GM12875 (cell line): Measurements from ENCODE around the gene TBC1D22B.

Experiments
- H3K4me3 ChIP-seq: one replicate; pipeline ENCODE4 v1.5.1; 2011; ENCODE audit warnings: low read depth, low read length, control low read depth
- TF ChIP-seq, protein P1 (sequence below): IDR thresholded peaks from 2 replicates; pipeline ENCODE4 v1.5.1; 2011; ENCODE audit warnings: low read depth, mild to moderate bottlenecking, control low read depth, inconsistent platforms, low read length, moderate library complexity, borderline replicate concordance; ENCODE audit not compliant: insufficient read depth

TBC1D22B gene

GRCh38 chr6:37230104-37230503, 27.5 kb upstream of the TBC1D22B start:
- TF ChIP-seq, protein P1, sequence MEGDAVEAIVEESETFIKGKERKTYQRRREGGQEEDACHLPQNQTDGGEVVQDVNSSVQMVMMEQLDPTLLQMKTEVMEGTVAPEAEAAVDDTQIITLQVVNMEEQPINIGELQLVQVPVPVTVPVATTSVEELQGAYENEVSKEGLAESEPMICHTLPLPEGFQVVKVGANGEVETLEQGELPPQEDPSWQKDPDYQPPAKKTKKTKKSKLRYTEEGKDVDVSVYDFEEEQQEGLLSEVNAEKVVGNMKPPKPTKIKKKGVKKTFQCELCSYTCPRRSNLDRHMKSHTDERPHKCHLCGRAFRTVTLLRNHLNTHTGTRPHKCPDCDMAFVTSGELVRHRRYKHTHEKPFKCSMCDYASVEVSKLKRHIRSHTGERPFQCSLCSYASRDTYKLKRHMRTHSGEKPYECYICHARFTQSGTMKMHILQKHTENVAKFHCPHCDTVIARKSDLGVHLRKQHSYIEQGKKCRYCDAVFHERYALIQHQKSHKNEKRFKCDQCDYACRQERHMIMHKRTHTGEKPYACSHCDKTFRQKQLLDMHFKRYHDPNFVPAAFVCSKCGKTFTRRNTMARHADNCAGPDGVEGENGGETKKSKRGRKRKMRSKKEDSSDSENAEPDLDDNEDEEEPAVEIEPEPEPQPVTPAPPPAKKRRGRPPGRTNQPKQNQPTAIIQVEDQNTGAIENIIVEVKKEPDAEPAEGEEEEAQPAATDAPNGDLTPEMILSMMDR = no peak
- H3K4me3 ChIP-seq = no peak overlapping the region

DNA sequence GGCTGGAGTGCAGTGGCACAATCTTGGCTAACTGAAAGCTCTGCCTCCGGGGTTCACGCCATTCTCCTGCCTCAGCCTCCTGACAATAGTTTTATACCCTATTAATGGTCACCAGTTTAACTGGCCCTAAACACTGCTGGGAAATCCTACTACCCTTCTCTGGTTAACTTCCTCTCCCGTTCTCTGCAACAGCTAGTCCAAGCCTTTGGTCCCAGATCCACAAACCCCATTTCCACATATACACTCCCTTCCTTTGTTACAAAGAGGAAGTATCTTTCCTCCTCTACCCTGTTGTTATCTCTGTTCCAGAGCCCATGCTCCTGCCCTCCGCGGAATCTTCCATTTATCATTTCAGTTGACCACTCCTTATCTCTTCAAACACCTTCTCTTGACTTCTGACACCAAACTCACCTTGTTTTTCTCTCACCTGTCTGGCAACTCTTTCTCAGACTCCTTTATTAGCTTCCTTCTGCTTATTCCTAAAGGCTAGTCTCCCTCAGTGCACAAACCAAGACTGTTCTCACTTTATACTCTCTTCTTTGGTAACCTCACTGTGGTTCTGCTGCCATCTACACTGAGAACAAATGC, 25.0 kb upstream of the TBC1D22B start:
- no peak overlapping the region for H3K4me3 ChIP-seq
- TF ChIP-seq, protein P1 = no peak

DNA sequence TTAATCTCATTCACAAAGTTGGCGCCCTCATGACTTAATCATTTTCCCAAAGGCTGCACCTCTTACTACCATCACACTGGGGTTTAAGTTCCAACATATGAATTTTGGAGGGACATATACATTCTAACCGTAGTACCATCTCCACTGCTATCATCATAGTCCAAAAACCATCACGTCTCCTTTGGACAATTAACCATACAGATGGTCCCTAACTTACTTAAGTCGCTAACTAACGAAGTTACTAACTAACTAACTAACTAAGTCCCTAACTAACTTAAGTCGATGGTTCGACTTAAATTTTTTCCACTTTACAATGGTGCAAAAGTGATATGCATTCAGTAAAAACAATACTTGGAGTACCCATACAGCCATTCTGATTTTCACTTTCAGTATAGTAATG, 24.0 kb upstream of the TBC1D22B start:
- no peak overlapping the region for H3K4me3 ChIP-seq
- TF ChIP-seq, protein P1 = no peak

GRCh38 chr6:37236921-37237320, 20.7 kb upstream of the TBC1D22B start:
- H3K4me3 ChIP-seq = no peak overlapping the region
- TF ChIP-seq, protein P1 = no peak

DNA sequence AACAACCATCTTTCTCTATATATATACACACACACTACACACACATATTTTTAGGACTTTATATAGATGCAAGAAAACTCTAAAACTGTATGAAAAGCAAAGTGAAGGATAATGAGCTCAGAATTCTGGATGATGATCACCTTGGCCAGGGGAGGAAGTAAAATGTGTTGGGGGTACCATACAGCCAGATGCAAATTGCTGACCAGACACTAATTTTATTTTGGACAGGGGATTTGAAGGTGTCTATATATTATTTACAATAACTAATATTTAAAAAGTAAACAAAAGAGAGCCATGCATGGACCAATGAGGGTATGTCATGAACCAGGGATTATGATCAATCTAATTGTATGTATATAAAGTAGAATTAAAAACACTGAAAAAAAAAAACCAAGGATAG, 19.8 kb upstream of the TBC1D22B start:
- TF ChIP-seq, protein P1 = no peak
- H3K4me3 ChIP-seq = no peak overlapping the region

DNA sequence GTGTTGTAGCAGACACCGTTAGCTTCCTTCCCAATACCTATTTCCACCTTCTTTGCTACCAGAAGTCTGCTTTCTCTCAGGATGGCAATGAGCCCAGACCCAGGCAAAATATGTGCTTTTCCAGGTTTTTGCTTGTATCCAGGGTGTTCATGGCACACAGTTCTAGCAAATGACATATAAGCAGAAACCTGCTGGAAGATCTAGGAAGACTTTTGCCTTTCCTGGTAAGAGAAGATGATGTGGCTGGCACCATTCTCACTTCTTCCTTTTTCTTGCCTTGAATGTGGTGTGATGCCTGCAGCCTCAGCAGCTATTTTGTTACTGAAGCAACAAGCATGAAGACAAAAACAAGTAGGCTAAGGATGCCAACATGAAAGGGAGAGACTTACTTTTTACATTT, 19.2 kb upstream of the TBC1D22B start:
- TF ChIP-seq, protein P1 = no peak

DNA sequence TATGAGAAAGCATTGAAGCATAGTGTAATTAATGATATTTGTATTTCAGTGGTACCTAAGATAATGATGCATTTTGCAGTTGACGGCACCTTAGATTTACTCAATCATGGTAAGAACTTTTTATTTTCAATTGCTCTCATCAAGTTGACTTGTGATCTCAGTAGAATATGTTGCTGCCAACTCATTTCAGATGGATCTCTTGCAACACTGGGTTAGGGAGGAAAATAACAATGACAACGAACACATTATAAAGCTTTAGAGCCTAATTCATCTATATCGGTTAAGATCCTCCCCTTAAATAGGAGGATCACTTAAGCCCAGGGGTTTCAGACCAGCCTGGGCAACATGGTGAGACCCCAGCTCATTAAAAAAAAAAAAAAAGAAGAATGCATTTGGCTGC, 18.0 kb upstream of the TBC1D22B start:
- no peak overlapping the region for H3K4me3 ChIP-seq
- TF ChIP-seq, protein P1 = no peak

More for the DNA sequence above, 19.2 kb upstream of the TBC1D22B start:
- no peak overlapping the region for H3K4me3 ChIP-seq
